Keratinocyte (primary cell): ENCODE measurements around the gene MOB3B. TPM values are rescaled to one million over a fixed set of nuclear protein-coding genes. Genes with fewer than 3 reads are reported as not detected.

Experiments used
- DNase-seq: peaks from one replicate; pipeline ENCODE4 v3.0.0-alpha.2; 2011; ENCODE audit warnings: low read depth, missing footprints, low spot score
- FAIRE-seq: peaks from 2 replicates; lab custom pipeline; 2011; peaks lifted over from hg19 to GRCh38; lab: Jason Lieb, UNC
- H2AFZ ChIP-seq: 2 replicates; pipeline ENCODE4 v1.6.0; 2012; ENCODE audit warnings: low read length, control low read depth, inconsistent platforms; ENCODE audit not compliant: control insufficient read depth
- H3K27ac ChIP-seq: 2 replicates; pipeline ENCODE4 v1.5.1; 2011; ENCODE audit warnings: low read length; ENCODE audit not compliant: control insufficient read depth, insufficient read depth
- H3K27me3 ChIP-seq: 3 replicates; pipeline ENCODE4 v1.6.0; 2011; ENCODE audit warnings: low read length; ENCODE audit not compliant: control insufficient read depth, insufficient read depth; ENCODE audit errors: extremely low read depth
- H3K36me3 ChIP-seq, 2 experiments: 2 replicates in 1 of 2; 3 replicates in 1 of 2; pipeline ENCODE4 v1.5.1; 2011; ENCODE audit warnings: low read length in 2 of 2, mild to moderate bottlenecking in 1 of 2; ENCODE audit not compliant: control insufficient read depth in 2 of 2, insufficient read depth in 2 of 2; ENCODE audit errors: extremely low read depth in 1 of 2
- H3K4me1 ChIP-seq: 3 replicates; pipeline ENCODE4 v1.5.1; 2011; ENCODE audit warnings: low read length; ENCODE audit not compliant: control insufficient read depth, insufficient read depth; ENCODE audit errors: extremely low read depth
- H3K4me2 ChIP-seq: 3 replicates; pipeline ENCODE4 v1.6.0; 2011; ENCODE audit warnings: low read depth, low read length; ENCODE audit not compliant: control insufficient read depth, insufficient read depth; ENCODE audit errors: extremely low read depth
- H3K4me3 ChIP-seq, 3 experiments: fragments of 200-600 bp in 1 of 3; sonication (generic) in 1 of 3; 2 replicates in 2 of 3; 3 replicates in 1 of 3; pipeline ENCODE4 v1.5.1; 2011 to 2016; ENCODE audit warnings: low read length in 3 of 3, mild to moderate bottlenecking in 3 of 3, control low read depth in 2 of 3, inconsistent platforms in 1 of 3, low read depth in 1 of 3, mixed read lengths in 1 of 3, mixed run types in 1 of 3, moderate library complexity in 1 of 3; ENCODE audit not compliant: control insufficient read depth in 2 of 3, insufficient read depth in 2 of 3; ENCODE audit errors: extremely low read depth in 1 of 3
- H3K79me2 ChIP-seq: 2 replicates; pipeline ENCODE4 v1.6.0; 2012; ENCODE audit warnings: low read length; ENCODE audit not compliant: control insufficient read depth, insufficient read depth
- H3K9ac ChIP-seq: 3 replicates; pipeline ENCODE4 v1.6.0; 2011; ENCODE audit warnings: low read length; ENCODE audit not compliant: control insufficient read depth, insufficient read depth; ENCODE audit errors: extremely low read depth
- H3K9me1 ChIP-seq: 3 replicates; pipeline ENCODE4 v1.6.0; 2011; ENCODE audit warnings: low read length; ENCODE audit not compliant: control insufficient read depth, insufficient read depth; ENCODE audit errors: extremely low read depth
- H3K9me3 ChIP-seq: 2 replicates; pipeline ENCODE4 v1.5.1; 2012; ENCODE audit warnings: low read depth, low read length; ENCODE audit not compliant: control insufficient read depth
- H4K20me1 ChIP-seq: 3 replicates; pipeline ENCODE4 v1.6.0; 2011; ENCODE audit warnings: low read length; ENCODE audit not compliant: control insufficient read depth, insufficient read depth; ENCODE audit errors: extremely low read depth
- EZH2 ChIP-seq: IDR thresholded peaks from one replicate; pipeline ENCODE4 v1.6.1; 2012; ENCODE audit warnings: inconsistent platforms, mild to moderate bottlenecking, low read length, moderate library complexity
- dilution Hi-C: fragments of 300-500 bp; cut with MboI; formaldehyde crosslinking; loops from one replicate; pipeline ENCODE4 v1.7.0; 2020; ENCODE audit warnings: low sequenced_read_pairs; ENCODE audit not compliant: extremely low pct_ligation_motif_present
- polyA plus RNA-seq, 5 experiments: library from polyadenylated mRNA; depleted of rRNA in 3 of 5; stranded (reverse) in 3 of 5; stranded (forward) in 1 of 5; unstranded in 1 of 5; fragments of >200 nt; gene quantifications; 1 replicate in 1 of 5; 2 replicates in 3 of 5; 3 replicates in 1 of 5; pipeline versions ENCODE4 v1.2.1 to v1.2.3, GENCODE V29; 2011 to 2012; ENCODE audit warnings: missing spikeins in 2 of 5, low read depth in 1 of 5, low replicate concordance in 1 of 5
- TF ChIP-seq, protein P1 (sequence below), 3 experiments: IDR thresholded peaks in 1 of 3; conservative IDR thresholded peaks in 1 of 3; optimal IDR thresholded peaks in 1 of 3; 2 replicates in 2 of 3; 3 replicates in 1 of 3; pipeline versions ENCODE3 to v1.5.1; 2011; ENCODE audit warnings: low read length in 3 of 3, mild to moderate bottlenecking in 3 of 3, moderate library complexity in 2 of 3, control low read depth in 1 of 3, inconsistent platforms in 1 of 3; ENCODE audit not compliant: insufficient read depth in 2 of 3; ENCODE audit errors: extremely low read depth in 1 of 3

MOB3B gene
- polyA plus RNA-seq, 1 donor (not counting 4 experiments of a cell fraction or from before 2014, with no cell fraction given) = 35.3 TPM

DNA sequence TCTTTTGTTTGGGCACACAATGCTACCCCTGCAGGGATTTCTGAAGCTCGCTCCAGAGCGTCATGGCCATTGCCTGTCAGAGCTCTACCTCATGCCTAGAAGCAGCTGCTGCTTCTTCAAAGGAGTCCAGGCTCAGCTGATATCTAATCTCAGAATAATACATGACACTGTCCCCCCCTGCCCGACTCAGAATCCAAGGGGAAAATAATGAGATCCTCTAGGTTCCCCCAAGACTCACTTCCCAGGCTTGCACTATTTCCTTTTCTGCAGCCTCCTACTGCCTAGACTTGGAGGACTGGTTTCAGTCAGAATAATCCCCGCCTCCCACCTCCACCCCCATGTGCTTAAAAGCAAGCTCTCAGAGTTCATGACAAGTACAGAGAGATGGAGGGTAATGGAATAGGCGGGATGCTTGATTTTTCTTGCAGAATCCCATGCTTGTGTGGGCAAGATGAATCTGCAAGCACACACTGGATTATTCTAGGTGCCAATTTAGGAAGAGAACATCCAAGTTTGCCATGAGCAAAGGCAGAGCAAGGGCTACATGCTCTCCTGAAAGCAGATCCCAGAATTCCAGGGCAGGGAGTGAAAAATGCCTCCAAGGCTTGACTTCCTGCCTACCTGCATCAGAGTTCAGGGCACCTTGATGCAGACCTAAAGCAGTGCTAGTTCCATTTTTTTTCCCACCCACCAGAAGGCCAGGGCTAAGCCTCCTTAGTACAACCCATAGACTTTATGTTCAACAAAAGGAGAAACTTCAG, 102.9 kb downstream of the MOB3B start:
- TF ChIP-seq, protein P1, sequence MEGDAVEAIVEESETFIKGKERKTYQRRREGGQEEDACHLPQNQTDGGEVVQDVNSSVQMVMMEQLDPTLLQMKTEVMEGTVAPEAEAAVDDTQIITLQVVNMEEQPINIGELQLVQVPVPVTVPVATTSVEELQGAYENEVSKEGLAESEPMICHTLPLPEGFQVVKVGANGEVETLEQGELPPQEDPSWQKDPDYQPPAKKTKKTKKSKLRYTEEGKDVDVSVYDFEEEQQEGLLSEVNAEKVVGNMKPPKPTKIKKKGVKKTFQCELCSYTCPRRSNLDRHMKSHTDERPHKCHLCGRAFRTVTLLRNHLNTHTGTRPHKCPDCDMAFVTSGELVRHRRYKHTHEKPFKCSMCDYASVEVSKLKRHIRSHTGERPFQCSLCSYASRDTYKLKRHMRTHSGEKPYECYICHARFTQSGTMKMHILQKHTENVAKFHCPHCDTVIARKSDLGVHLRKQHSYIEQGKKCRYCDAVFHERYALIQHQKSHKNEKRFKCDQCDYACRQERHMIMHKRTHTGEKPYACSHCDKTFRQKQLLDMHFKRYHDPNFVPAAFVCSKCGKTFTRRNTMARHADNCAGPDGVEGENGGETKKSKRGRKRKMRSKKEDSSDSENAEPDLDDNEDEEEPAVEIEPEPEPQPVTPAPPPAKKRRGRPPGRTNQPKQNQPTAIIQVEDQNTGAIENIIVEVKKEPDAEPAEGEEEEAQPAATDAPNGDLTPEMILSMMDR (optimal IDR thresholded peaks at IDR 0.05 in 1 of 3, IDR thresholded peaks at IDR 0.05 in 1 of 3, conservative IDR thresholded peaks at IDR 0.05 in 1 of 3; ENCODE audit: extremely low read depth in 1 of 3, insufficient read depth in 2 of 3, low read length in 3 of 3) = no peak
- TF ChIP-seq EZH2 = no peak
- dilution Hi-C loops = no loop called here
- FAIRE-seq (no peak), DNase-seq (no peak)
- H3K36me3 ChIP-seq = no peaks in the 10 kb centered on the region
- H2AFZ ChIP-seq = no peak overlapping the region
- peak overlapping the region; percentile 83 for H3K27ac ChIP-seq
- H3K9me3 ChIP-seq = no peaks in the 10 kb centered on the region
- H4K20me1 ChIP-seq = no peaks in the 10 kb centered on the region
- H3K4me2 ChIP-seq = peak overlapping the region; percentile 89
- H3K9ac ChIP-seq = peak overlapping the region; percentile 61
- peaks cover 13% of the 10 kb centered on the region for H3K79me2 ChIP-seq
- H3K4me3 ChIP-seq = peak overlapping the region in 2 of 3 experiments; percentile 30 to 59
- H3K9me1 ChIP-seq = no peaks in the 10 kb centered on the region
- peaks cover 97% of the 10 kb centered on the region for H3K4me1 ChIP-seq
- no peaks in the 10 kb centered on the region for H3K27me3 ChIP-seq

DNA sequence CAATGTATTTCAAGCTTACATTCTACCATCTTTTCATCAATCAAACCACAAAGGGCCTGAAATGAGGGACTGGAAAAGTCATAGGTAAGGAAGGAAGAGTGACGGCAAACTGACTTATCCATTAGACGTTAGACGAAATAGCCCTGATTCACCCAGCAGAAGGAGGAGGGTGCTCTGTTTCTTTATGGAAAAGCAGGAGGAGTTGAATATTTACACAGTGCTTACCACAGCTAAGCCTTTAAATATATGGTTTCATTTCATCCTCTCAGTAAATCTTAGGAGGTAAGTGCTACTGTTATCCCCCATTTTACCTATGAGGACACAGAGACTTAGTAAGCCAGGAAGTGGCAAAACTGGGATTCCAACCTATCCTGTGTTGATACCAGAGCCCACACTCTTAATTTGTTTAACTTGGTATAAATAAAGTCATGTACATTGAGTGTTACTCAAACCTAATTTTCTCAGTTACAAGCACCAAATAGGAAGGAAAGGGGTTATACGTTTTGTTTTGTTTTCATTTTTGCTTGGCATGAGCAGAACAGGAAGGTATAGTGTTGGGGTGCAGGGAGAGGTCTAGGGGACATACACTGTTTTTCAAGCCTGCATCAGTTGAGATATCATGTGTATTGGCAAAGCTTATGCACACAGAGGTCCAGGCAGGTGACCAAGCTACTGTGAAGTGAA, 103.6 kb downstream of the MOB3B start:
- no peaks in the 10 kb centered on the region for H4K20me1 ChIP-seq
- peaks cover 97% of the 10 kb centered on the region for H3K4me1 ChIP-seq
- dilution Hi-C loops = no loop called here
- no peaks in the 10 kb centered on the region for H3K9me3 ChIP-seq
- peak overlapping the region; percentile 83 for H3K27ac ChIP-seq
- H3K9ac ChIP-seq = peak overlapping the region; percentile 61
- peak overlapping the region in 2 of 3 experiments; percentile 30 to 59 for H3K4me3 ChIP-seq
- TF ChIP-seq, protein P1 (optimal IDR thresholded peaks at IDR 0.05 in 1 of 3, IDR thresholded peaks at IDR 0.05 in 1 of 3, conservative IDR thresholded peaks at IDR 0.05 in 1 of 3; ENCODE audit: extremely low read depth in 1 of 3, insufficient read depth in 2 of 3, low read length in 3 of 3) = no peak
- TF ChIP-seq EZH2 = no peak
- no peak for DNase-seq
- FAIRE-seq = peak; percentile 79
- H3K36me3 ChIP-seq = no peaks in the 10 kb centered on the region
- H3K4me2 ChIP-seq = peak overlapping the region; percentile 89
- no peaks in the 10 kb centered on the region for H3K27me3 ChIP-seq
- peaks cover 13% of the 10 kb centered on the region for H3K79me2 ChIP-seq
- no peaks in the 10 kb centered on the region for H3K9me1 ChIP-seq
- no peak overlapping the region for H2AFZ ChIP-seq
